B cell (primary cell): ENCODE results near the gene MAP3K7CL. TPM values are rescaled to one million over a fixed set of nuclear protein-coding genes. Genes with fewer than 3 reads are reported as not detected.

Experiments used
- ATAC-seq: fragments of 200-7000 bp; cut with Tn5 transposase; one replicate; pipeline ENCODE4 v1.10.0; 2021; ENCODE audit warnings: low read depth, mild to moderate bottlenecking, moderate number of reproducible peaks, moderate library complexity
- CTCF ChIA-PET: fragments of 350-600 bp; sonication (Branson Sonifier 250); formaldehyde crosslinking; loops from one replicate; lab custom pipeline; 2021; ENCODE audit warnings: antibody characterized with exemption, inconsistent platforms; lab: Charles Lee
- POLR2A ChIA-PET: fragments of 350-600 bp; sonication (Branson Sonifier 250); formaldehyde crosslinking; loops from one replicate; lab custom pipeline; 2021; ENCODE audit warnings: antibody characterized with exemption; lab: Charles Lee
- DNase-seq: peaks from one replicate; pipeline ENCODE4 v3.0.0; 2013
- H2AFZ ChIP-seq: 2 replicates; pipeline ENCODE4 v1.6.1; 2012; ENCODE audit warnings: mild to moderate bottlenecking, low read depth, low read length; ENCODE audit not compliant: insufficient read depth, poor library complexity, severe bottlenecking
- H3K27ac ChIP-seq, 2 donors: 1 replicate in 1 of 2; 2 replicates in 1 of 2; pipeline ENCODE4 v1.5.1; 2012 to 2013; ENCODE audit warnings: low read length in 2 of 2, mild to moderate bottlenecking in 2 of 2, moderate library complexity in 1 of 2
- H3K27me3 ChIP-seq, 4 experiments: fragments of 200-600 bp in 1 of 4; sonication (generic) in 1 of 4; replicated peaks in 1 of 4; 1 replicate in 2 of 4; 2 replicates in 2 of 4; pipeline versions ENCODE4 v1.6.1 to v1.7.0; 2013 to 2016; ENCODE audit warnings: low read length in 3 of 4, mild to moderate bottlenecking in 2 of 4, mixed read lengths in 1 of 4, moderate library complexity in 1 of 4; ENCODE audit not compliant: insufficient read depth in 4 of 4, control insufficient read depth in 3 of 4; ENCODE audit errors: control extremely low read depth in 1 of 4
- H3K36me3 ChIP-seq, 2 experiments: replicated peaks in 1 of 2; 1 replicate in 1 of 2; 2 replicates in 1 of 2; pipeline versions ENCODE4 v1.6.1 to v1.7.1; 2013; ENCODE audit warnings: low read length in 1 of 2; ENCODE audit not compliant: insufficient read depth in 2 of 2, control insufficient read depth in 1 of 2; ENCODE audit errors: control extremely low read depth in 1 of 2, extremely low read depth in 1 of 2
- H3K4me1 ChIP-seq, 2 donors: fragments of 200-600 bp in 1 of 2; sonication (generic) in 1 of 2; 1 replicate in 1 of 2; 2 replicates in 1 of 2; pipeline versions ENCODE4 v1.5.1 to v1.6.1; 2013 to 2017; ENCODE audit warnings: low read length in 2 of 2; ENCODE audit not compliant: control insufficient read depth in 2 of 2, insufficient read depth in 2 of 2
- H3K4me2 ChIP-seq: replicated peaks from 2 replicates; pipeline ENCODE3; 2012; ENCODE audit warnings: mild to moderate bottlenecking, low read depth, low read length; ENCODE audit not compliant: poor library complexity, severe bottlenecking
- H3K4me3 ChIP-seq, 5 experiments: fragments of 200-600 bp in 1 of 5; sonication (generic) in 1 of 5; 1 replicate in 3 of 5; 2 replicates in 2 of 5; pipeline versions ENCODE4 v1.5.1 to v1.7.0; 2011 to 2016; ENCODE audit warnings: low read length in 4 of 5, mild to moderate bottlenecking in 4 of 5, low read depth in 2 of 5, control low read depth in 1 of 5, moderate library complexity in 1 of 5; ENCODE audit not compliant: insufficient read depth in 1 of 5; ENCODE audit errors: control extremely low read depth in 1 of 5, extremely low read depth in 1 of 5
- H3K79me2 ChIP-seq: fragments of 200-600 bp; sonication (generic); one replicate; pipeline ENCODE4 v1.6.0; 2016; ENCODE audit warnings: low read length; ENCODE audit not compliant: control insufficient read depth, insufficient read depth
- H3K9ac ChIP-seq: fragments of 200-600 bp; sonication (generic); 2 replicates; pipeline ENCODE4 v1.6.1; 2017; ENCODE audit warnings: mild to moderate bottlenecking, low read length, moderate library complexity
- H3K9me3 ChIP-seq, 3 donors: one replicate each; pipeline versions ENCODE4 v1.6.1 to v1.7.1; 2013; ENCODE audit warnings: low read length in 2 of 3; ENCODE audit not compliant: control insufficient read depth in 2 of 3, insufficient read depth in 1 of 3; ENCODE audit errors: control extremely low read depth in 1 of 3
- H4K20me1 ChIP-seq: 2 replicates; pipeline ENCODE4 v1.6.0; 2012; ENCODE audit warnings: mild to moderate bottlenecking, low read length; ENCODE audit not compliant: insufficient read depth, control insufficient read depth, poor library complexity, severe bottlenecking
- H3K27ac Mint-ChIP-seq: one replicate; pipeline ENCODE4 v1.8.0; 2021; ENCODE audit warnings: mixed read lengths
- H3K27me3 Mint-ChIP-seq: one replicate; pipeline ENCODE4 v1.8.0; 2021; ENCODE audit warnings: mixed read lengths
- H3K4me1 Mint-ChIP-seq: one replicate; pipeline ENCODE4 v1.8.0; 2021; ENCODE audit warnings: mixed read lengths
- H3K4me3 Mint-ChIP-seq: one replicate; pipeline ENCODE4 v1.8.0; 2021; ENCODE audit warnings: mixed read lengths
- H3K9me3 Mint-ChIP-seq: one replicate; pipeline ENCODE4 v1.8.0; 2022; ENCODE audit warnings: mixed read lengths; ENCODE audit not compliant: insufficient read depth
- CTCF ChIP-seq: fragments of 200-600 bp; IDR thresholded peaks from one replicate; pipeline ENCODE4 v1.8.0; 2022; ENCODE audit warnings: antibody characterized with exemption, mild to moderate bottlenecking
- EZH2 ChIP-seq: IDR thresholded peaks from 2 replicates; pipeline ENCODE4 v1.6.1; 2012; ENCODE audit warnings: borderline replicate concordance, low read depth, mild to moderate bottlenecking, moderate library complexity, low read length; ENCODE audit not compliant: insufficient read depth, poor library complexity, severe bottlenecking
- WGBS: methylation state at CpG from one replicate; pipeline ENCODE4 v1.1.5; 2013; ENCODE audit warnings: missing lambda C conversion rate; ENCODE audit not compliant: insufficient coverage; 5-methylcytosine and 5-hydroxymethylcytosine counted together
- intact Hi-C: fragments of 100-400 bp; cut with micrococcal nuclease; formaldehyde crosslinking; loops from one replicate; pipeline ENCODE4 v1.10.0; 2022
- polyA plus RNA-seq: library from polyadenylated mRNA; depleted of rRNA; stranded (reverse); fragments of >200 nt; gene quantifications from 2 replicates; pipeline ENCODE4 v1.2.3, GENCODE V29; 2012
- total RNA-seq, 2 donors: library from RNA; stranded (reverse); fragments of 120-200 nt in 1 of 2; gene quantifications; 1 replicate in 1 of 2; 2 replicates in 1 of 2; pipeline versions ENCODE4 v1.2.3 to v1.2.4, GENCODE V29; 2013 to 2022

MAP3K7CL gene
- total and polyA plus RNA-seq, 2 donors (not counting 1 experiment from before 2014, with no cell fraction given) = 8.9 to 11.9 TPM

DNA sequence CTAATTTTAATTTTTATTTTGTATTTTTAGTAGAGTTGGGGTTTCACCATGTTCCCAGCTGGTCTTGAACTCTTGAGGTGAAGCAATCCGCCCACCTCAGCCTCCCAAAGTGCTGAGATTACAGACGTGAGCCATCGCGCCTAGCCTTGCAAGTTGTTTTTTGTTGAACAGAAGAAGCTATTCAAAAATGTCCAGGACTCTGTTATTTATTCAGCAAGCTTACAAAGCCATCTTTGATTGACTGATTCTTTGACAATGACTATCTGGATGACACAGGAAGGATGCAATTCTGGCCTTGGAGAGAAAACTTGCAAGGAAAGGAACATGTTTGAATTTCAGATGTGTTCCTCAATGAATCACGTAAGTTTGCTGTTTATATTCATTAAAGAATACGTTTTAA, 63.5 kb downstream of the MAP3K7CL start:
- H3K4me1 Mint-ChIP-seq = peaks cover 39% of the 10 kb centered on the region
- Histone ChIP-seq H2AFZ (no peak overlapping the region), H3K4me3 (peak overlapping the region in 1 of 5 experiments; percentile 15), H3K4me1 (peaks cover 17 to 22% of the 10 kb centered on the region in 2 donors), H3K9ac (no peak overlapping the region), H3K4me2 (no peak overlapping the region), H3K27ac (no peak overlapping the region), H3K79me2 (no peaks in the 10 kb centered on the region), H3K36me3 (peaks cover 0 to 1% of the 10 kb centered on the region in 2 experiments), H3K9me3 (peaks cover 0 to 17% (median 10%) of the 10 kb centered on the region in 3 donors), H3K27me3 (no peaks in the 10 kb centered on the region), H4K20me1 (no peaks in the 10 kb centered on the region)
- TF ChIP-seq EZH2 = no peak
- no peak for TF ChIP-seq CTCF
- peaks cover 7% of the 10 kb centered on the region for H3K9me3 Mint-ChIP-seq
- H3K4me3 Mint-ChIP-seq = peak overlapping the region; percentile 54
- intact Hi-C loops = no loop called here
- ChIA-PET POLR2A (no interaction called here), CTCF (interaction anchor here (1.1 to 1.3 kb wide), 2 partner anchors 107 to 178 kb away, joined by 3 to 4 read pairs; no protein-coding TSS in a partner anchor)
- ATAC-seq = no peak
- 100% methylated on average over 1 of the region's 6 CpGs for WGBS
- no peak overlapping the region for H3K27ac Mint-ChIP-seq
- no peaks in the 10 kb centered on the region for H3K27me3 Mint-ChIP-seq
- DNase-seq = no peak

GRCh38 chr21:29194342-29194741, 63.9 kb downstream of the MAP3K7CL start:
- TF ChIP-seq EZH2 (no peak), CTCF (no peak)
- Histone ChIP-seq H3K36me3 (no peaks in the 10 kb centered on the region), H2AFZ (no peak overlapping the region), H3K4me2 (no peak overlapping the region), H3K27me3 (no peaks in the 10 kb centered on the region), H3K4me3 (no peak overlapping the region), H3K9ac (no peak overlapping the region), H3K4me1 (peaks cover 17 to 22% of the 10 kb centered on the region in 2 donors), H3K79me2 (no peaks in the 10 kb centered on the region), H3K9me3 (peaks cover 0 to 18% (median 12%) of the 10 kb centered on the region in 3 donors), H4K20me1 (no peaks in the 10 kb centered on the region), H3K27ac (no peak overlapping the region)
- H3K4me1 Mint-ChIP-seq = peaks cover 39% of the 10 kb centered on the region
- no peaks in the 10 kb centered on the region for H3K27me3 Mint-ChIP-seq
- H3K9me3 Mint-ChIP-seq = peaks cover 11% of the 10 kb centered on the region
- H3K27ac Mint-ChIP-seq = no peak overlapping the region
- intact Hi-C loops = no loop called here
- peak overlapping the region; percentile 35 for H3K4me3 Mint-ChIP-seq
- no peak for ATAC-seq
- POLR2A ChIA-PET = no interaction called here
- CTCF ChIA-PET = interaction anchor here (1.1 to 1.4 kb wide), 2 partner anchors 16 to 177 kb away, joined by 4 to 5 read pairs; no protein-coding TSS in a partner anchor
- WGBS = no CpG with 5 or more reads among the region's 3 CpGs
- DNase-seq = no peak
